ENCODE measurements around the gene ZNF362.
A peak's percentile ranks its signal among the peaks of the same experiment; 100 is the strongest.
"Not testable (repeated sequence)": the region's sequence is repeated elsewhere in the genome, so short reads cannot be mapped to it uniquely, and the experiment has no call there.

Gene ZNF362

DNA sequence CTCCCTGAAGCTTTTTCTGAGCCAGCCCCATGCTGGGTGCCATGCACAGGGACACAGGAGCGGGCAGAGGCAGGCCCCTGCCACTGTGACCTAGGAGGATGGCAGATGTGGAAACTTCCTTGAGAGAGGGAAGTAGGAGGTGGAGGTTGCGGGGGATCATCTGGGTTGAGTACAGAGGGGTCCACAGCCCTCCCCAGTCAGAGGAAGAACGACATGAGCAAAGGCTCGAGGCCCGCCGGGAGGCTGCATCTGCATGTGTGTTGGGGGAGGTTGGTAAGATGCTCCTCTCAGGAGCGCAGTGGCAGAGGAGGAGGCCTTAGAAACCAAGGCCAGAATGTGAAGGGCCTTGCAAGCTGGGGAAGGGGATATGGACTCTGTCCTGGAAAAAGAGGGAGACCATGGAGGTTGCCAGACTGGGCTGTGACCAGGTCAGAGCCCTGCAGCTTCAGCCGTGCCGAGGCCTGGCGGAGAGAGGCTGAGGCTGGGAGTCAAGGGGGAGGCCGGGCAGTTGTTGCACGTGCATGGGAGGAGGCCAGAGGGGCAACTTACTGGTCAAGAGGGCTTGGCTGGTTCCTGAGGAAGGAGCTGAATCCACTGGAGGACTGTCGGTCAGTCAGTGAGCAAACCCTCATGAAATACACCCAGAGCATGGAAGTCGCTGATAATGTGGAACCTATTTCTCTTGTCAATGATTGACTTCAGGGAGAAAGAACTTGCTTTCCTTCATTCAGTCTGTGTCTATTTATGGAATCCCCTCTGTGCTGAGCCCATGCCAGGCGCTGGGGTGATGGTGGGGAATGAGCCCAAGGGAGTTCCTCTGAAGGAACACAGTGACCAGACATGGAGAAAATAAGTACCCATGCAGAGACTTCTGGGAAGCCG is 32.9 kb downstream of the ZNF362 start:
- no peak for DNase-seq

DNA sequence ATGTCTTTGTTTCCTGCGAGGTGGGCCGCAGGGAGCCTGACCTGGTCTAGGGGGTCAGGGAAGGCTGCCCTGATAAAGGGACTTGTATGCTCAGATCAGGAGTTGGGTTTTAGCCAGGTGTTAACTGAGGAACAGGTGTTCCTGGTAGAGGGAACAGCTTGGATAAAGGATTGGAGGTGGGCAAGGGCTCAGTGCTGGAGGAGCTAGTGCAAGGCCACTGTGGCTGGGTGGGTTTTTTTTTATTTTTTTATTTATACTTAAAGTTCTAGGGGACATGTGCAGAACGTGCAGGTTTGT is 33.5 kb downstream of the ZNF362 start:
- DNase-seq: peak in 1 of 2 experiments; percentile 13

DNA sequence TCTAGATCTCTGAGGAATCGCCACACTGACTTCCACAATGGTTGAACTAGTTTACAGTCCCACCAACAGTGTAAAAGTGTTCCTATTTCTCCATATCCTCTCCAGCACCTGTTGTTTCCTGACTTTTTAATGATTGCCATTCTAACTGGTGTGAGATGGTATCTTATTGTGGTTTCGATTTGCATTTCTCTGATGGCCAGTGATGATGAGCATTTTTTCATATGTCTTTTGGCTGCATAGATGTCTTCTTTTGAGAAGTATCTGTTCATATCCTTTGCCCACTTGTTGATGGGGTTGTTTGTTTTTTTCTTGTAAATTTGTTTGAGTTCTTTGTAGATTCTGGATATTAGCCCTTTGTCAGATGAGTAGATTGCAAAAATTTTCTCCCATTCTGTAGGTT is 34.3 kb downstream of the ZNF362 start:
- not testable (repeated sequence) for DNase-seq

DNA sequence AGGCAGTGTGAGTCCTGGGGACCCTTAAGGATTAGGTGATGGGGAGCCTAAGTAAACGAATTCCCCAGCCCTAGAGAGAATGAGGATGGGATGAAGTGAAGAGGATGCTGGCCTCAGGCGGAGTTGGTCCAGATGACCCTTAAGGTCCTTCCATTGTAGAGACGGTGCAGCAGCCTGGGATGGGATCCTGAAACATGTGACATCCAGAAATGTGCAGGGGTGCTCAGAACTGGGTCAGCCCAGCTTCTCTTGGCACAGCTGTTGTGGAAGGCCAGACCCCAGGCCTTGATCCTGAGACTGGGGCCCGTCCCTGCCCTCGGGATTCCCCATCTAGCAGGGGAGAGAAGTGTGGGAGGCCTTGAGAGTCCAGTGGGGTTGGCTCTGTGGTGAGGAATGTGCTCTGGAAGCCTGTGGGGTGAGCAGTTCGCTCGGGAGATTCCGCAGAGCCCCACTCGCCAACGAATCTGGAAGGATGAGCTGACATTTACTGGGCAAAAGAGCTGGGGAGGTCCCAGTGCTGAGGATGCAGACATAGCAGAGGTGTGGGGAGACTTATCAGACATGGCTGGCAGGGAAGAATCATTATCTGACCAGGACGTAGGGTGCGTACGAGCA is 36.5 kb downstream of the ZNF362 start:
- no peak for DNase-seq

DNA sequence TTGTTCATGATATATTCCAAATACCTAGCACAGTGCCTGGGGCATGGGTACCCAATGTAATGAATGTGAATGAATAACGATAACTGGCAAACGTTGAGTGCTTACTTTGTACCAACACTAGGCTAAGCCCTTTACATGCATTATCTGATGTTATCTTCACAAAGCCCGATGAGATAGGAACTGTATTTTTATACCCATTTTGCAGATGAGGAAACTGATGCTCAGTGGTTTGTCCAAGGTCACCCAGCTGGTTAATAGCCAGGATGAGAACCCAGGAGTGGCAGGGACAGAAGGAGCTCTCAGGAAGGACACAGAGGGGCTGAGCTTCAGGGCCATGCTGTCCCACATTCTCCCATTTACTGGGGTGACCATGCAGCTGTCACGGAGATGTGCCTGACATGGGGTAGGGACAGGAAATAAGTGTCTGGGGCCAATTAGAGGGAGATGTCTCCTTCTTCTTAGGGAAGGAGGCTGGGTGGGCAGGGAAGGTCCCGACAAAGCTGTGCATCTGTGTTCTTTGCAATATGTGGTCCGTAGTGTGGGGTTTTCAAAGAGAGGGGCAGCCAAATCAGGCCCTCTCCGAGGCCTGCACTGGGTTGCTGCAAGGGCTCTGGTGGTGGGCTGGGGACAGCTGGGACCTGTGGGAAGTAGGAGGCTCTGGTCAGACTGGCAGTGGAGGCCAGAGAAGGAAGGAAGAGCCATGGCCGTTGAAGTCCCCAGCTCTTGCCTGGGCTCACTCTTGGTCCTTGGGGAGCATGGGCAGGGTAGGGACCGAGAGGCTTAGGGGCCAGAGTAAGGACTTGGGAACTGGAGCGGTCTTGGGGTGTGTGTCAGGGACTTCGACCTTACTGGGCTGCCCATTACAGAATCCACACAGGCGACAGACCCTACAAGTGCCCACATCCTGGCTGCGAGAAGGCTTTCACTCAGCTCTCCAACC is 38.0 kb downstream of the ZNF362 start:
- no peak for DNase-seq

DNA sequence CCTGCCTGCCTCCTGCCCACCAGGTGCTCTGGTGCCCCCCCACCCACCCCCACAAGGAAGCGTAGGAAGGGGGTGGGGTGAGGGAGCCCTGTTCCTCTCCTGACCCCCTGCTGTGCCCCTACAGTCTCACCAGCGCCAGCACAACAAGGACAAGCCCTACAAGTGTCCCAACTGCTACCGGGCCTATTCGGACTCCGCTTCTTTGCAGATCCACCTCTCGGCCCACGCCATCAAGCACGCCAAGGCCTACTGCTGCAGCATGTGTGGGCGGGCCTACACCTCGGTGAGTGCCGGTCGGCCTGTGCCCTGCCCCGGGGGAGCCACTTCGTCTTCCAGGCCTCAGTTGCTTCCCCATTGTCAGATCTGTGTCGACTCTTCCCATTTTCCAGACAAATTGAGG is 38.7 kb downstream of the ZNF362 start:
- DNase-seq: no peak

DNA sequence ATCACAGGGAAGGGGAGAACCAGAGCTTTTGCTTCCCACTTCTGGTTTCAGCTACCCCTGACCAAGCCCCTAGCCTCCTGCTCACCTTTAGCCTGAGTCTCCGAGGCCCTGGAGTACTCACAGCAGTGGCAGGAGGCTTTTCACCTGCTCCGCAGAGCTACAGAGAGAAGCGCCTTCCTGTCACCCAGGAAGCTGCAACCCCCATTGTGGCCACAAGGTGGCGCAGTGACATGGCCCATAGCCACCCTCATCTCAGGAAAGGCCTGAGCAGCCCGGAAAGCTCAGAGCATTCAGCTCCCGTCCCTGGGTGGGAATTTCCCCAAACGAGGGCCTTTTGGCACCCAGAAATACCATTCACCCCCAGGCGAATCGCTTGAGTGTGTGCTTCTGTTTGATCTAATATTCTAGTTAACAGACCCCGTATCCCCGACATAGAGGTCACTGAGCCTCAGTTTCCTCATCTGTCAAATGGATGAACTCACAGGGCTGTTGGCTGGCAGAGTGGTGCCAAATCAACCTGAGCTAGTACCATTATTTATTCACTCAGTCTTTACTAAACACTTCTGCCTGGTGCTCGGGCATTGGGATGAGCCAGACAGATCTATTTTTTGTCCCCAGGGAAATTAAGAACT is 39.3 kb downstream of the ZNF362 start:
- DNase-seq: peak in 1 of 2 experiments; percentile 53

DNA sequence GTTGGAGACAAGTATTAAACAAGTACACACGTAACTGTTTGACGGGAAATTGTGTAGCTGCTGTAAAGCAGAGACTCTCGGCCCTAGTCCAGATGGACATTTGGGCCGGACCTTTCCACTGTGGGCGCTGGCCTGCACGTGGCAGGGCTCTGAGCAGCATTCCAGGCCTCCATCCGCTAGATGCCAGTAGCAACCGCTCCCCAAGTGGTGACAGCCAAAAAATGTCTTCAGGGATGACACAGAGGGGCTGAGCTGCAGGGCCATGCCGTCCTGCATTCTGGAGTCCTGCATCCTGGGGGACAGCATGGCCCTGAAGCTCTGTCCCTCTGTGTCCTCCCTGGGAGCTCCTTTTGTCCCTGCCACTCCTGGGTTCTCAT is 39.8 kb downstream of the ZNF362 start:
- DNase-seq: peak in 1 of 2 experiments; percentile 61

DNA sequence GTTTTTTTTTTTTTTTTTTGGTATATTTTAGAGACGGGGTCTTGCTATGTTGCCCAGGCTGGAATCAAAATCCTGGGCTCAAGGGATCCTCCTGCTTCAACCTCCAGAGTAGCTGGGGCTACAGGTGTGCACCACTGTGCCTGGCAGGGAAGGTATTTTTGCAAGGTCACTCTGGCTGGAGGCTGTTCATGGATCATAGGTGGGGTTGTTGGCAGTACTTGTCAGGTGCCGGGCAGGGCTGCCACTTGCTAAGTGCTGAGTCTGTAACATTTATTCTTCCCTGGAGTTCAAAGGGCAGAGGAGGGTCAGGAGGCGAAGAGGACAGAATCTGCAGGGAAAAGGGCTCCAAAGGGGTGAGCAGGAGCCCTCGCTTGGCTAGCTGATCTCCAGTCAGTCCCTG is 40.5 kb downstream of the ZNF362 start:
- no peak for DNase-seq

DNA sequence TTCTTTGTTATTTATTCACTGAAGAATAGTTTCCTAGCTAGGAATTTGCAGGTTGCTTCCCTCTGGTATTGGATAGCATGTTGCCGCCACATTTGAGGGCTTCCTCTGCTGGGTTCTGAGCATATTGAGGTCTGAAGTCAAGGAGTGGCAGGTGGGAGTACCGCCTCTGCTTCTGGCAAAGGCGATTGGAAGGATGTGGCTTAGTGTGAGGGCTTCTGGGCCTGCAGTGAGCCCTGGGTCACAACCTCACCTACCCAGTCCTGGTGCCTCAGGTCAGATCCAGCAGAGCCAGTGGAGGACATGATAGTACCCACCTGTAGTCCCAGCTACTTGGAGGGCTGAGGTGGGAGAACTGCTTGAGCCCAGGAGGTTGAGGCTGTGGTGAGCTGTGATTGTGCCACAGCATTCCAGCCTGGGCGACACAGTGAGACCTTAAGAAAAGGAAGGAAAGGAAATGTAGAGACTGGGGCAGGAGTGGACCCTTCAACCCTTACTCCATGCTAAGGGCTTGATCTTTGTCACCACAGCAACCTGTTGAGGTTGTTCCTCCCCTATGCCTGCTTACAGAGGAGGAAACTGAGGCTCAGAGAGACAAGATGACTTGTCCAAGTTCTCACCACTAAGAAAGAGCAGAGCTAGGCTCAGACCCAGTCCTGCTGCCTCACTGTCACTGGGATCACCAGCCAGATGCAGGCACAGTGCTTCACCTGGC is 41.8 kb downstream of the ZNF362 start:
- DNase-seq: no peak

DNA sequence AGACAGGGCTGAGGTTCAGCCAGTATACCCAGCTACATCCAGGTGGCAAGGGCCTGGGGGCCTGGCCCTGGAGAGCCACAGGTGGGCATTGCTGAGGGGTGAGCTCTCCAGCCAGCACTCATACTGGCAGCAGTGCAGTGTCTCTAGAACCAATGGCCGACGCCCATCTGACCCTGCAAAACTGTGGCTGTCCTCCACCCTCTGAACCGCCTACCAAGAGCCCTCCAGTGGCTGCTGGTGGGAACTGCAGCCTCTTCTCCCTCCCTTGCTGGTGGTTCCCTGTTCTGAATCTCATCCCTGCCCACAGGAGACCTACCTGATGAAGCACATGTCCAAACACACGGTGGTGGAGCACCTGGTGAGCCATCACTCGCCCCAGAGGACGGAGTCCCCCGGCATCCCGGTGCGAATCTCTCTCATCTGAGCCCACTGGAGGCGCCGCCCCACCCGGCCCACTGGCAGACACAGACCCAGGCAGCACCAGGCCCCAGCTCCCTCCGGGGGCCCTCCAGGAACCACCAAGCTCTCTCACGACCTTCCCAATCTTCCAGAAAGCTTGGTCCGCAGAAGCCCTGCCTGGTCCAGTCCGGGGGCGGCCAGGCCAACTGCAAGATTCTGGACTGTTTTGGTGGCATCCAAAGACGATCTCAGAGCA is 42.5 kb downstream of the ZNF362 start:
- DNase-seq: peak in 1 of 2 experiments; percentile 13

DNA sequence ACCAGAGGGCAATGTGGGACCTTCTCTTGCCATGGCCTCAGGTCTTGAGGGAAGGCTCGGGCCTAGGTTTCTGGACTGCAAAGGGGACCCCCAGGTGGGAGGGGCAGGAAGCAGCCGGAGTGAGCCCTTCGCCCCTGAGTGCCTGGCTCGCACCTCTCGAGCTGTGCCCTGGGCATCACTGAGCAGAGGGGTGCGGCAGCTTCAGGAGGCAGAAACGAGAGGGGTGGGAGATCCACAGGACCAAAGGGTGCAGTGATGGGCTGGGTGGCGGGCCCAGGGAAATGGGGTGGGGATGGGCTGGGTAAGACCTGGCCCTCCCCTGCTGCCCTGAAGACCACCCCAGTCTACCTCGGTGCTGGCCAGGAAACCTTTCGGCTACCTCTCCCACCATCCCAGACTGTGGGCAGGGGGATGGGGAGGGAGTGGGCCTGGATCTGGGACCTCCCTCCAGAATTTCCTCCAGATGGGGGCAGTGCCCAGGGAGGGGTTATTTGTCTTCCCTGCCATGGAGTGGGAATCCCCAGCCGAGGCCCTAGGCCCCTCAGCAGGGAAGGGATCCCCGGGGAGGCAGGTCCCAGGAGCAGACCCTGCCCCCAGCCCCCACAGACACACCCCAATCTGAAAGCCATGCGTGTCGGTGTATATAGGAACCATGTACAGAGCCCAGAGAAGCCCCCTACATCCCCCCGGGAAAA is 43.3 kb downstream of the ZNF362 start:
- no peak for DNase-seq

DNA sequence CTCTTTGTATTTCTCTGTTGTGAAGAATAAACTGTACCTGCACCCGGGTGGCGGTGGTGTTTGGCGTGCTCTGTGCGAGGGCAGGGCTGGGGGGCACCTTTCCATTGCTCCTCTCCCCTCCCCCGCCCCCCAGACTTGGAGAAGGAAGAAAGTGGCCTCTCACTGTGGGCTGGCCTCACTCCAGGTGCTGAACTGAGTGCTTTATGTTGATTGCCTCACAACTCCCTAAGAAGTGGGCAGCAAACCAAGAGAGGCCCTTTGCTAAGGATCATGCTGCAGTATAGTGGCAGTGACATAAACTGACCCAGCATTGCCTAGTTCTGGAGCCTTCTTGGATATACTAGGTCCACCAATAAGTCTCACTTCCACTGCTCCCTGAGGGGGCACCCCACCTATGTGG is 44.4 kb downstream of the ZNF362 start:
- no peak for DNase-seq

DNA sequence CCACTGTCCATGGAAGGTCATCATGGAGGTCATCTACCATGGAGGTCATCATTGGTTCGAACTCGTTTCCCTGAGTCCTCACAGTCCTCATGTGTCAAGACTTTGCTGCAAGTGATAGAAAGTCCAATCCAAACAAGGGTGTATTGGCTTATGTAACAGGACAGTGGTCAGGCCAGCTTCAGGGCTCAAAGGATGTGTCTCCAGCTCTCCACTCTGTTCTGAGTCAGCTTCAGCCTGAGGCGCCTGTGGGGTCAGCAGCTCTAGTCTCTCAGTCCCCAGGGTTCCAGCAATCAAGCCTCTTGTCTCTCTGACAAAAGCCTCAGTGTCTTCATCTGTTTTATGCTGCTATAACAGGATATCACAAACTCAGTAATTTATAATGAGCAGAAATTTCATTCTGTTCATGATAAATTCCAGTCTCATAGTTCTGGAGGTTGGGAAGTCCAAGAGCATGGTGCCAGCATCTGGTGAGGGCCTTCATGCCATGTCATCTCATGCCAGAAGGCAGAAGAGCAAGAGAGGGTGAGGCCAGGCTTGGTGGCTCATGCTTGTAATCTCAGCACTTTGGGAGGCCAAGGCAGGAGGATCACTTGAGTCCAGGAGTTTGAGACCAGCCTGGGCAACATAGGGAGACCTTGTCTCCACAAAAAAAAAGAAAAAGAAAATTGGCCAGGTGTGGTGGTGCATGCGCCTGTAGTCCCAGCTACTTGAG is 45.1 kb downstream of the ZNF362 start:
- no peak for DNase-seq

DNA sequence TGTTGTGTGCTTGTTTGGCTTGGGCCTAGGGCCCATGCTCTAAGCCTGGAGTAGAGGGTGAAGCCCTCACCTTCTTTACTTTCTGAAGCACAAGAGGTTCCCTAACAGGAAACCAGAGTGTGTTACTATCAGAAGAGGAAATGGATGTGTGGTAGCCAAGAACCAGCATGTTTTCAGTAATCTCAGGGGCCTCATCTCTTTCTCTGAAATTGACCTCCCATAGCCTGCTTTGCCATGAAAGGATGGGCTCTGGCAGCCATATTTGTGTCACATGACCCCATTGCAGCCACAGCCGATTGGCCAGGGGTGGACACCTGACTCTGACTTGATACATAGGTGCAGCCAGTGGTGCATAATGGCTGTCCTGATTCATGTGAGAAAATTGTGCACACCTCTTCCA is 46.0 kb downstream of the ZNF362 start:
- DNase-seq: no peak

DNA sequence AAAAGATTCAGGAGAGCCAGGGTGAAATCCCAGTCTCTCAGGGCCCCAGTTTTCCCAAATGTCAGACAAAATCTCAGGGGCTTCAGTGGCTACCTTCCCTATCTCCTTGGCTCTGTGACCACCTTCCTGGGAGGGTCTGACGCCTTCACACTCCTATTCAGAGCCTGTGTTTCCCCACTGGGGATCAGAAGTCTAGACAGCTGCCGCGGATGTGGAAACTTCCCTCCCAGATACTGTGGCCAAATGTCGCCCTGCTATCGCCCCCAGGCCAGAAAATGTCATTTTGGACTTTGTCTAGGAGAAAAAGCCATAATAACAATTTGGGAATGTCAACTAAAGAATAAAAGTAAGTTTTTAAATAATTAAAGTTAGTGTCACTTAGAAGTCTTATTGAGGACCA is 48.7 kb downstream of the ZNF362 start:
- DNase-seq: no peak

DNA sequence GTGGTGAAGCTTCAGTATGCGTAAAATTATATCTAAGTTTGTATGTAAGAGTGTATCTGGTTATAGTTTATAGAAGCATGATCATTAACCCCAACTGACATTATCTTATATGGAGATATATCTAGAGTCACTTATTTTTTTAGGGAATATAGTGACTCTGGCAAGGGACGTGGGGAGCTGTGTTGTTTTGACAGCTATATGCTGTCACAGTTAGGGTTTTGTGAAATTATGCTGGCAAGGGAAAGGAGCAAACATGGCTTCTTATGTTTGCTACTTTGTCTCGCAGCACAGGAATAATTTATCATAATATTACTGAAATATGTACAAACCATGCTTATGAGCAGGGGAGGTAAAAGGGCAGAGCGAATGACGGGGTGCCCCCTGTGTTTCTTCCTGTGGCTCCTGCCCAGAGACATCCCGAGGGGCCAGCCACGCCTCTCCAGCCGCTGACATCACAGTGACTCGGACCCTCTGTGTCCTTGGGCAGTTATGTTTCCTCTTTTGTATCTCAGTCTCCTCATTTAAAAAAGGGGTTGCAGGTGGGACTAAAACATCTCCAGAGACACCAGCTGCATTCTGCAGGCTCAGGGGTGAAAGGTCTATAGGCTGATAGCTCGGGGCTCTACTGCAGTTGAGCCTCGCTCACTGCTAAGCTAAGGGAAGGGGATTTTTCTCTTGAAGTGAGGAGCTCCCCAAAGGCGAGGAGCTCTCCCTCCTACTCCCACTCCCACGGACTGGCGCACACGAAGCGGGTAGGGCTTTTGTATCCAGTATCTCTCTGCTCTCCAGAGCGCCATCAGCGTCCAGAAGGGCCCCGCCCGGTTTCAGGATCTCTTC is 49.7 kb downstream of the ZNF362 start:
- no peak for DNase-seq

DNA sequence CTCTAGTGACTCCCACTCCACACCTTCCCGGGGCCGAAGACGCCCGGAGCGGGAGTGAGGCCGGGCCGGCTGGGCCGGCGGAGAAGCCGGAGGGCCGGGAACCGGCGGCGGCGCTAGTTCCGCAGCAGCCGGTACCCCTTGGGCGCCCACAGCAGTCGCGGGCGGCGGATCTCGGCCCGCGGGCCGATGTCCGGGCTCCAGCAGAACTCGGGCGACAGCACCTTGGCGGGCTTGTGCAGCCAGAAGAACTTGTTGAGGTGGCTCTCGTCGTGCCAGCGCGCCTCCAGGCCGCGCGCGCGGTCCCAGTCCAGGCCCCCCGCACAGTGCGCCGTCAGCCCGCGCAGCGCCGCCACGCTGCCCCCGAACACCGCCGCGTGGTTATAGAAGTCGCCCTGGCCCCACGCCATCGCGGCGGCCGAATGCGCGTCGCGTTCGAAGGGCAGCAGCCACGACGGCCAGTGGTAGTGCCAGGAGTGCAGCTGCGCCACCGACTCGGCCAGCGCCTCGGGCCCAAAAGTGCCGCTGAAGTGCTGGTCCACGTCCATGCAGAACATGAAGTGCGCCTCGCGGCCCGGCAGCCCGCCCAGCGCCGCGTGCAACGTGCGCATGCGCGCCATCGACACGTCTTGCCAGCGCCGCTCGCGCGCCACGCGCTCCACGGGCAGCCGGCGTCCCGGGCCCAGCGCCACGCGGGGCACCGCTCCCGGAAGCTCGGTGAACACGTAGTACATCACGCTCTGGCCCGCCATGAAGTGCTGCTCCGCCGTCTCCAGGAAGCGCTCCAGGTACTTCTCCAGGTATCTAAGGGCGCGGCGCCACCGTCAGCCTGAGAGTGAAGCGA is 50.6 kb downstream of the ZNF362 start:
- no peak for DNase-seq

DNA sequence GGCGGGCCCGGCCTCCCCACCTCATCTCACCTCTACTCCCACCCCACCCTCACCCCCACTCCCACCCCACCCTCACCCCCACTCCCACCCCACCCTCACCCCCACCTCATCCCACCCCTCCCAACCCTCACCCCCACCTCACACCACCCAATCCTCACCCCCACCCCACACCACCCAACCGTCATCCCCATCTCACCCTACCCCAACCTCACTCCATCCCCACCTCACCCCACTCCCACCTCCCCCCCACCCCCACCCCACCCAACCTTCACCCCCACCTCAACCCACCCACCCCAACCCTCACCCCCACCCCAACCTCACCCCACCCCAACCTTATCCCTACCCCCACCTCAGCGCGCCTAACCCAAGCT is 51.2 kb downstream of the ZNF362 start:
- no peak for DNase-seq
